GM12878 (cell line): ENCODE data around the gene PRR15L. TPM values are rescaled to one million over a fixed set of nuclear protein-coding genes. Genes with fewer than 3 reads are reported as not detected.

Experiments
- BCL11A ChIP-seq: IDR thresholded peaks from 2 replicates; pipeline ENCODE4 v1.6.1; 2011; ENCODE audit warnings: low read depth, low read length
- FOXK2 ChIP-seq: fragments of 450-650 bp; IDR thresholded peaks from 2 replicates; pipeline ENCODE4 v1.6.1; 2017; ENCODE audit warnings: mild to moderate bottlenecking, moderate library complexity
- FOXM1 ChIP-seq: IDR thresholded peaks from 2 replicates; pipeline ENCODE4 v1.6.1; 2012; ENCODE audit warnings: low read depth, mild to moderate bottlenecking, inconsistent platforms, low read length, moderate library complexity
- RELA ChIP-seq: fragments of 450-650 bp; IDR thresholded peaks from 2 replicates; pipeline ENCODE4 v1.8.0; 2014; ENCODE audit warnings: borderline replicate concordance; ENCODE audit not compliant: partially characterized antibody
- RELB ChIP-seq: fragments of 450-650 bp; IDR thresholded peaks from 2 replicates; pipeline ENCODE4 v1.6.1; 2017; ENCODE audit warnings: low read depth, mild to moderate bottlenecking, moderate library complexity
- polyA plus RNA-seq, 11 experiments: library from polyadenylated mRNA; depleted of rRNA in 4 of 11; unstranded in 6 of 11; stranded (reverse) in 5 of 11; fragments of >200 nt; fragmentation: Nextera tagmentation in 4 of 11; fragmentation: Illumina TruSeq in 1 of 11; extraction: Ambion mirVana in 4 of 11; extraction: Trizol in 1 of 11; gene quantifications; 1 replicate in 1 of 11; 2 replicates in 10 of 11; pipeline versions ENCODE4 v1.2.1 to v1.2.3, GENCODE V29; 2011 to 2016; ENCODE audit warnings: inconsistent platforms in 2 of 11, missing spikeins in 2 of 11, low read depth in 1 of 11
- total RNA-seq, 4 experiments: library from RNA; depleted of rRNA in 3 of 4; stranded (reverse); fragments of >200 nt in 3 of 4; fragmentation: Illumina TruSeq in 1 of 4; extraction: Trizol in 1 of 4; gene quantifications; 2 replicates each; pipeline versions ENCODE4 v1.2.1 to v1.2.3, GENCODE V29; 2013 to 2021
- TF ChIP-seq, protein P1 (sequence below): IDR thresholded peaks from 2 replicates; pipeline ENCODE4 v1.6.1; 2011; ENCODE audit warnings: borderline replicate concordance, low read depth, mild to moderate bottlenecking, moderate library complexity, mixed read lengths, low read length; ENCODE audit not compliant: insufficient read depth; ENCODE audit errors: extremely low read length
- TF ChIP-seq, protein P2 (sequence below): IDR thresholded peaks from 2 replicates; pipeline ENCODE4 v1.6.1; 2012; ENCODE audit warnings: mild to moderate bottlenecking, low read depth, low read length

Gene PRR15L
- total and polyA plus RNA-seq, 10 of the 15 experiments (the other 5 are each of a cell fraction or from before 2014, with no cell fraction given), result 0.11 to 0.18 TPM; not detected in 8

DNA sequence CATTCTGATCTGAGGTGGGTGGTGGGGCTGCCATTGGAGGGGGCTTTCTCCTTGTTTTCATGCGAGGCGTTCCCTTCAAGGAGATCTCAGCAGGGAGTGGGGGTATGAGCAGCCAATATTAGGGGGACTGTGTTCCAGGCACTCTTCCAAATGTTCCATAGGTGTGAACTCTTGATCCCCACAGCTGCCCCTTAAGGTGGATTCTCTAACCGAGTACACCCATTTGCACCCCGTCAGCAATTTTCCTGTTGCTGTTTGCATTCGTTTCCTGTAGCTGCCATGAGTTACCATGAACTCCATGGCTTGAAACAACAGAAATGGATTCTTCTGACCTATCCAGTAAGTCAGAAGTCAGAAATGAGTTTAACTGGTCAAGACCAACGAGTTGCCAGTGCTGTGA is 3.7 kb upstream of the PRR15L start (continued):
- TF ChIP-seq, protein P1, sequence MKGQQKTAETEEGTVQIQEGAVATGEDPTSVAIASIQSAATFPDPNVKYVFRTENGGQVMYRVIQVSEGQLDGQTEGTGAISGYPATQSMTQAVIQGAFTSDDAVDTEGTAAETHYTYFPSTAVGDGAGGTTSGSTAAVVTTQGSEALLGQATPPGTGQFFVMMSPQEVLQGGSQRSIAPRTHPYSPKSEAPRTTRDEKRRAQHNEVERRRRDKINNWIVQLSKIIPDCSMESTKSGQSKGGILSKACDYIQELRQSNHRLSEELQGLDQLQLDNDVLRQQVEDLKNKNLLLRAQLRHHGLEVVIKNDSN, result no peak
- TF ChIP-seq RELA (no peak), FOXK2 (no peak), RELB (no peak), FOXM1 (no peak), BCL11A (no peak)
- TF ChIP-seq, protein P2, sequence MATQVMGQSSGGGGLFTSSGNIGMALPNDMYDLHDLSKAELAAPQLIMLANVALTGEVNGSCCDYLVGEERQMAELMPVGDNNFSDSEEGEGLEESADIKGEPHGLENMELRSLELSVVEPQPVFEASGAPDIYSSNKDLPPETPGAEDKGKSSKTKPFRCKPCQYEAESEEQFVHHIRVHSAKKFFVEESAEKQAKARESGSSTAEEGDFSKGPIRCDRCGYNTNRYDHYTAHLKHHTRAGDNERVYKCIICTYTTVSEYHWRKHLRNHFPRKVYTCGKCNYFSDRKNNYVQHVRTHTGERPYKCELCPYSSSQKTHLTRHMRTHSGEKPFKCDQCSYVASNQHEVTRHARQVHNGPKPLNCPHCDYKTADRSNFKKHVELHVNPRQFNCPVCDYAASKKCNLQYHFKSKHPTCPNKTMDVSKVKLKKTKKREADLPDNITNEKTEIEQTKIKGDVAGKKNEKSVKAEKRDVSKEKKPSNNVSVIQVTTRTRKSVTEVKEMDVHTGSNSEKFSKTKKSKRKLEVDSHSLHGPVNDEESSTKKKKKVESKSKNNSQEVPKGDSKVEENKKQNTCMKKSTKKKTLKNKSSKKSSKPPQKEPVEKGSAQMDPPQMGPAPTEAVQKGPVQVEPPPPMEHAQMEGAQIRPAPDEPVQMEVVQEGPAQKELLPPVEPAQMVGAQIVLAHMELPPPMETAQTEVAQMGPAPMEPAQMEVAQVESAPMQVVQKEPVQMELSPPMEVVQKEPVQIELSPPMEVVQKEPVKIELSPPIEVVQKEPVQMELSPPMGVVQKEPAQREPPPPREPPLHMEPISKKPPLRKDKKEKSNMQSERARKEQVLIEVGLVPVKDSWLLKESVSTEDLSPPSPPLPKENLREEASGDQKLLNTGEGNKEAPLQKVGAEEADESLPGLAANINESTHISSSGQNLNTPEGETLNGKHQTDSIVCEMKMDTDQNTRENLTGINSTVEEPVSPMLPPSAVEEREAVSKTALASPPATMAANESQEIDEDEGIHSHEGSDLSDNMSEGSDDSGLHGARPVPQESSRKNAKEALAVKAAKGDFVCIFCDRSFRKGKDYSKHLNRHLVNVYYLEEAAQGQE, result no peak
